Neural cell (in vitro differentiated cells): Measurements from ENCODE around the gene C4A.
"Not testable (repeated sequence)": the region's sequence is repeated elsewhere in the genome, so short reads cannot be mapped to it uniquely, and the experiment has no call there.

ENCODE experiments used
- CTCF ChIP-seq: fragments of 450-650 bp; IDR thresholded peaks from 2 replicates; pipeline ENCODE4 v1.5.1; 2014; ENCODE audit warnings: antibody characterized with exemption, mild to moderate bottlenecking, moderate library complexity; ENCODE audit not compliant: poor library complexity, severe bottlenecking
- EP300 ChIP-seq: fragments of 450-650 bp; conservative IDR thresholded peaks from 2 replicates; pipeline ENCODE4 v1.6.1; 2014; ENCODE audit warnings: antibody characterized with exemption, mild to moderate bottlenecking, moderate library complexity; ENCODE audit not compliant: poor library complexity, severe bottlenecking
- EZH2 ChIP-seq: fragments of 200-600, 300-800 bp; shearing (Covaris generic), sonication (generic); IDR thresholded peaks from 2 replicates; pipeline ENCODE4 v1.6.1; 2014; ENCODE audit warnings: antibody characterized with exemption, low read length, borderline replicate concordance, mild to moderate bottlenecking; ENCODE audit not compliant: insufficient read depth, poor library complexity, severe bottlenecking
- POLR2AphosphoS5 ChIP-seq: IDR thresholded peaks from 2 replicates; pipeline ENCODE4 v1.6.1; 2012
- RAD21 ChIP-seq: fragments of 450-650 bp; conservative IDR thresholded peaks from 2 replicates; pipeline ENCODE4 v1.6.1; 2014; ENCODE audit warnings: antibody characterized with exemption, mild to moderate bottlenecking, moderate library complexity
- TAF1 ChIP-seq: IDR thresholded peaks from 2 replicates; pipeline ENCODE4 v1.6.1; 2012; ENCODE audit warnings: low read depth

- TF ChIP-seq CTCF, TAF1, RAD21, POLR2AphosphoS5, EP300, EZH2: not testable (repeated sequence)
Measured at GRCh38 chr6:32049736-32050135, 67.9 kb downstream of the C4A start.
